MM.1S (cell line): ENCODE measurements around the gene CNPPD1.

Experiments used
- DNase-seq: peaks from one replicate; pipeline ENCODE4 v3.0.0-alpha.2; 2015
- H2AFZ ChIP-seq: fragments of 300-600 bp; sonication (generic); 2 replicates; pipeline ENCODE4 v1.6.0; 2016; ENCODE audit warnings: antibody characterized with exemption, low read length
- H3F3A ChIP-seq: fragments of 300-600 bp; sonication (generic); 2 replicates; pipeline ENCODE4 v1.6.1; 2016; ENCODE audit warnings: mild to moderate bottlenecking, antibody characterized with exemption, low read length, moderate library complexity, mixed read lengths; ENCODE audit not compliant: insufficient read depth
- H3K27ac ChIP-seq: fragments of 300-600 bp; sonication (generic); 2 replicates; pipeline ENCODE4 v1.5.1; 2016; ENCODE audit warnings: mild to moderate bottlenecking, low read length
- H3K27me3 ChIP-seq: fragments of 300-600 bp; sonication (generic); replicated peaks from 2 replicates; pipeline ENCODE4 v1.6.0; 2016; ENCODE audit warnings: low read length; ENCODE audit not compliant: insufficient read depth
- H3K36me3 ChIP-seq: fragments of 300-600 bp; sonication (generic); replicated peaks from 2 replicates; pipeline ENCODE4 v1.6.1; 2016; ENCODE audit warnings: mild to moderate bottlenecking, low read length, mixed read lengths; ENCODE audit not compliant: insufficient read depth
- H3K4me1 ChIP-seq: fragments of 300-600 bp; sonication (generic); 2 replicates; pipeline ENCODE4 v1.6.1; 2016; ENCODE audit warnings: low read length, mixed read lengths
- H3K4me2 ChIP-seq: fragments of 300-600 bp; sonication (generic); 2 replicates; pipeline ENCODE4 v1.6.0; 2016; ENCODE audit warnings: low read depth, low read length
- H3K4me3 ChIP-seq: fragments of 300-600 bp; sonication (generic); 2 replicates; pipeline ENCODE4 v1.5.1; 2016; ENCODE audit warnings: low read length, mixed read lengths
- H3K79me2 ChIP-seq: fragments of 300-600 bp; sonication (generic); 2 replicates; pipeline ENCODE4 v1.6.1; 2016; ENCODE audit warnings: mixed run types, low read length, mixed read lengths
- H3K9ac ChIP-seq: fragments of 300-600 bp; sonication (generic); 2 replicates; pipeline ENCODE4 v1.6.1; 2016; ENCODE audit warnings: low read length, mixed read lengths
- H3K9me2 ChIP-seq: fragments of 300-600 bp; sonication (generic); replicated peaks from 2 replicates; pipeline ENCODE4 v1.6.1; 2016; ENCODE audit warnings: mild to moderate bottlenecking, low read length, mixed read lengths; ENCODE audit not compliant: insufficient read depth
- H3K9me3 ChIP-seq: fragments of 300-600 bp; sonication (generic); replicated peaks from 2 replicates; pipeline ENCODE4 v1.6.1; 2016; ENCODE audit warnings: mild to moderate bottlenecking, low read length, mixed read lengths; ENCODE audit not compliant: insufficient read depth
- H4K20me1 ChIP-seq: fragments of 300-600 bp; sonication (generic); 2 replicates; pipeline ENCODE4 v1.6.1; 2016; ENCODE audit warnings: mild to moderate bottlenecking, low read length, moderate library complexity, mixed read lengths; ENCODE audit not compliant: insufficient read depth
- EZH2 ChIP-seq: fragments of 300-600 bp; sonication (generic); optimal IDR thresholded peaks from 2 replicates; pipeline ENCODE3; 2017; ENCODE audit warnings: low read depth, mild to moderate bottlenecking, antibody characterized with exemption, low read length, mixed read lengths
- EZH2phosphoT487 ChIP-seq: fragments of 300-600 bp; sonication (generic); IDR thresholded peaks from 2 replicates; pipeline ENCODE4 v1.6.1; 2018; ENCODE audit warnings: antibody characterized with exemption, low read length
- TF ChIP-seq, protein P1 (sequence below): fragments of 300-600 bp; sonication (generic); IDR thresholded peaks from 2 replicates; pipeline ENCODE4 v1.5.1; 2016; ENCODE audit warnings: antibody characterized with exemption, low read length, mixed read lengths

Gene CNPPD1

DNA sequence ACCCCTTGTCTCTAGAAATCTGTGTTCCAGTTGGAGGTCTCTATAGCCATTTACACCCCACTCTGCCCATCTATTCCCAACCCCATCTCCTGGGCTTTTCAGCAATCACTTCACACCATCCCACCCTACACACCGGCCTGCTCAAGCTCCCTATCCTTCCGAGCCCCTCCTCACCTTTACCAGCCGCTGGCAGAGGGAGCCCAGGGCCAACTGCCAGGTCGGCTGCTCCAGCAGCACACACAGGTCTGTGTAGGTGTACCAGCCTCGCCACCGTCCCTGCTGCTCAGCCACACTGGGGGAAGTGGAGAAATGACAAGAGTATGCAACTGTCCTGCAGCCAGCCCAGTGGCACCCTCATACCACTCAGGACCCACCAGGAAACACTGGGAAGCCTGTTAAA lies 3.5 kb downstream of the CNPPD1 start:
- no peak overlapping the region for H2AFZ ChIP-seq
- H4K20me1 ChIP-seq = no peaks in the 10 kb centered on the region
- no peak overlapping the region for H3K9ac ChIP-seq
- H3K4me3 ChIP-seq = no peak overlapping the region
- H3K27me3 ChIP-seq = no peaks in the 10 kb centered on the region
- no peak overlapping the region for H3K27ac ChIP-seq
- TF ChIP-seq EZH2phosphoT487 = no peak
- TF ChIP-seq EZH2 = no peak
- TF ChIP-seq, protein P1, sequence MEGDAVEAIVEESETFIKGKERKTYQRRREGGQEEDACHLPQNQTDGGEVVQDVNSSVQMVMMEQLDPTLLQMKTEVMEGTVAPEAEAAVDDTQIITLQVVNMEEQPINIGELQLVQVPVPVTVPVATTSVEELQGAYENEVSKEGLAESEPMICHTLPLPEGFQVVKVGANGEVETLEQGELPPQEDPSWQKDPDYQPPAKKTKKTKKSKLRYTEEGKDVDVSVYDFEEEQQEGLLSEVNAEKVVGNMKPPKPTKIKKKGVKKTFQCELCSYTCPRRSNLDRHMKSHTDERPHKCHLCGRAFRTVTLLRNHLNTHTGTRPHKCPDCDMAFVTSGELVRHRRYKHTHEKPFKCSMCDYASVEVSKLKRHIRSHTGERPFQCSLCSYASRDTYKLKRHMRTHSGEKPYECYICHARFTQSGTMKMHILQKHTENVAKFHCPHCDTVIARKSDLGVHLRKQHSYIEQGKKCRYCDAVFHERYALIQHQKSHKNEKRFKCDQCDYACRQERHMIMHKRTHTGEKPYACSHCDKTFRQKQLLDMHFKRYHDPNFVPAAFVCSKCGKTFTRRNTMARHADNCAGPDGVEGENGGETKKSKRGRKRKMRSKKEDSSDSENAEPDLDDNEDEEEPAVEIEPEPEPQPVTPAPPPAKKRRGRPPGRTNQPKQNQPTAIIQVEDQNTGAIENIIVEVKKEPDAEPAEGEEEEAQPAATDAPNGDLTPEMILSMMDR = no peak
- H3K4me2 ChIP-seq = no peak overlapping the region
- peaks cover 22% of the 10 kb centered on the region for H3F3A ChIP-seq
- H3K9me3 ChIP-seq = no peaks in the 10 kb centered on the region
- no peaks in the 10 kb centered on the region for H3K9me2 ChIP-seq
- H3K36me3 ChIP-seq = peaks cover 3% of the 10 kb centered on the region; the same call in 1 of the 2 replicates
- 0 out of 2 replicates have a peak, but pooled peaks cover 6% of the 10 kb centered on the region for H3K4me1 ChIP-seq
- peaks cover 30% of the 10 kb centered on the region for H3K79me2 ChIP-seq
- DNase-seq = no peak

DNA sequence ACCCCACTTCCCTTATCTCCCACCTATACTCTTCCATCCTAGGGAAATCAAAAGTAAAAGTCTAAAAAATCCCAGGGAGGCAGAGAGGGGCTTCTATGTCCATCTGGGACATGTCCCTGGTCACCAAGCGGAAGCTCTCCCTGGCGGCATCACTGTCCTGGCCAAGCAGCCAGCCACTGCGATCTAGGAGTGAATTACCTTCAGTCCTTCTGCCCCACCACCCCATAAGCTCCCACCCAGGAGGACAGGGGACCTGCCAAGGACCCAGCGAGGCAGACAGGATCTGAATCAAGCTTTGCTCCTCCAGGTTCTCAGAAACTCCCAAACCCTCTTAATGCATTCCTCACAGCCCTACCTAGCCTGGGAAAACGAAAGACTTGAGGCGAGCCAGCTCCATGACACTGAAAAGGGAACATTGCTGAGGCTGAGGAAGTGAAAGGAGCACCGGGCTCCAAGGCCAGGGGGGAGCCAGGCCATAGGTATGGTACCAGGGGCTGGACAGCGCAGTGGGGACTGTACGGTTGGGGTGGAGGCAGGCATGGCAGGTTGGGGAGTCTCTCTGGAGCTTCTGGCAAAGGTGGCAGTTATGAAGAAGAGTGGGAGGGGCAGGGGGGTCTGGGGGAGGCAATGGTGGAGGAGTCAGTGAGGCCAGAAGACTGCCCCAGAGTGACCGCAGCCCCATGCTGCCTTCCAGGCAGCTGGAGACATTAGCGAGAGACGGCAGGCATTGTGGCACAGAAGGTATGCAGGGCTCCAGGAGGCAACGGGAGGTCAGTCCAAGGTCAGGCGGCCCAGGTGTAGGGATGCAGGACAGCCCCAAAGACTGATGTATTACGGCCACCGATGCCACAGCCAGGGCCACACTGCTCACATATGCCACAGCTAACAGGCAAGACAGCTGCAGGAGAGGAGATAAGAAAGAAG lies 4.2 kb downstream of the CNPPD1 start:
- TF ChIP-seq, protein P1 = no peak
- TF ChIP-seq EZH2 (no peak), EZH2phosphoT487 (no peak)
- H3K27me3 ChIP-seq = no peaks in the 10 kb centered on the region
- H2AFZ ChIP-seq = no peak overlapping the region
- H3F3A ChIP-seq = peaks cover 18% of the 10 kb centered on the region
- H3K36me3 ChIP-seq = peaks cover 3% of the 10 kb centered on the region; the same call in 1 of the 2 replicates
- H3K9me2 ChIP-seq = no peaks in the 10 kb centered on the region
- DNase-seq = no peak
- no peak overlapping the region for H3K9ac ChIP-seq
- H3K4me2 ChIP-seq = no peak overlapping the region
- H3K4me1 ChIP-seq = 0 out of 2 replicates have a peak, but pooled peaks cover 6% of the 10 kb centered on the region
- H3K4me3 ChIP-seq = no peak overlapping the region
- no peaks in the 10 kb centered on the region for H4K20me1 ChIP-seq
- peaks cover 30% of the 10 kb centered on the region for H3K79me2 ChIP-seq
- no peaks in the 10 kb centered on the region for H3K9me3 ChIP-seq
- no peak overlapping the region for H3K27ac ChIP-seq

DNA sequence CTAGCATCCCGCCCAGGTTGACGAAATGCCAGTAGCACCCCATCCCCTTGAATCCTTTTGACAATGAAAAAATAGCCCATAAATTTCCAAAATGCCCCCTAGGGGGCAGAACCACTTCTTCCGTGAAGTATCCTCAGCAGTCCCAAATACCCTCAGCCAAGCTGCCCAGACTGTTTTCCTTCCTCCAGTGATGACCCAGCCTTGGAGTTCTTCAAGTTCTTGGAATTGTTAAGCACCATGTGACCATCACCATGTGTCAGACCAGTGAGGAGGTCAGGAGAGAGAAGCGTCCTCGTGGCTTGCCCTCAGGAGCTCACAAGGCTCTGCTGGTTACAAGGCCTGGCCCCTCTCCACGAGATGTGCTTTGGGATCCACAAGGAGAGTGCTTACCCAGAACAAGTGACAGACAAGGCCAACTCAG lies 5.5 kb downstream of the CNPPD1 start:
- H3K27me3 ChIP-seq = no peaks in the 10 kb centered on the region
- peak; percentile 46 for DNase-seq
- peaks cover 3% of the 10 kb centered on the region; the same call in 1 of the 2 replicates for H3K36me3 ChIP-seq
- no peaks in the 10 kb centered on the region for H3K9me2 ChIP-seq
- no peak overlapping the region for H3K4me3 ChIP-seq
- no peak overlapping the region for H3K4me2 ChIP-seq
- no peaks in the 10 kb centered on the region for H4K20me1 ChIP-seq
- no peak overlapping the region for H2AFZ ChIP-seq
- peaks cover 5% of the 10 kb centered on the region for H3F3A ChIP-seq
- 0 out of 2 replicates have a peak, but pooled peaks cover 6% of the 10 kb centered on the region for H3K4me1 ChIP-seq
- H3K27ac ChIP-seq = no peak overlapping the region
- no peak overlapping the region for H3K9ac ChIP-seq
- peaks cover 25% of the 10 kb centered on the region for H3K79me2 ChIP-seq
- H3K9me3 ChIP-seq = no peaks in the 10 kb centered on the region
- TF ChIP-seq EZH2phosphoT487 = no peak
- TF ChIP-seq, protein P1 = peak; percentile 69
